HG03558 (cell line): ENCODE results near the gene TBC1D32.
"Not testable (repeated sequence)": the region's sequence is repeated elsewhere in the genome, so short reads cannot be mapped to it uniquely, and the experiment has no call there.

ENCODE experiments used
- ATAC-seq: cut with Tn5 transposase; IDR thresholded peaks from one replicate; pipeline ENCODE4 v1.9.1; 2021; ENCODE audit warnings: moderate number of reproducible peaks; ENCODE audit not compliant: unreplicated experiment; ENCODE audit errors: extremely low read depth

Gene TBC1D32

GRCh38 chr6:121142093-121142492 lies 192.2 kb downstream of the TBC1D32 start:
- no peak for ATAC-seq

DNA sequence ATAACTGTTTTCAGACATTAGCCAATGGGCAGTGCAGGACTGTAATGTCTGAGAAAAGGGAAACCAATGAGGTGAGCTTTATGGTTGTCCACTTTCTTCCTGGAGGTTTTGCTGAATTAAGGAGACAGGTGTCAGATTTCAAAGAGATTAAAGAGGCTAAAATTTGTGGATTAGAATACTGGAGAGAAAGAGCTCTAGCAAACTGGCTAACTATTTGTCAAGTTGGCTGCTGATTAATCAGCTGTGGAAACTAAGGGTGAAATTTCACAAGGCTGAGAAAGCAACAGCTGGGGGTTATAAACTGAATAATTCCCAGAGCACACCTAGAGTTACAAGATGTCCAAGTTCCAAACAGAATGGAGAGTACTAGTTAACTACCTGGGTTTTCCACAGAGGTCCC lies 198.9 kb downstream of the TBC1D32 start:
- no peak for ATAC-seq

DNA sequence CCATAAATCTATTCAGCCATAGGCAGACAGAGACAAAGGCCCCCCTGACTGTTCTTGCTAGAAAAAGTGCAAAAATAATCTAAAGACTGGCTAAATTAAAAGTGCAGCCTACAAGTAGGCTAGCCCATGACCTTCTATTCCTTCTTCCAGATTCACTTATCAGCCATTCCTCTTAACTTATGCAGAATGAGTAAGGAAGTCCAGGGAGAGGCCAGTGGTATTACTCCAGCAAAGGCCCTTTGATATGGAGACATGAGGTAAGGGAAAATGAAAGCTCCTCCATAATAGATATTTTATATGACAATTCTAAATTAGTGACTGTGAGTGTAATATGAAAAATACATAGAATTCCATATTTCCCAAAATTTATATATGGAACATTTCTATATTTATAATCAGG lies 199.4 kb downstream of the TBC1D32 start:
- no peak for ATAC-seq

DNA sequence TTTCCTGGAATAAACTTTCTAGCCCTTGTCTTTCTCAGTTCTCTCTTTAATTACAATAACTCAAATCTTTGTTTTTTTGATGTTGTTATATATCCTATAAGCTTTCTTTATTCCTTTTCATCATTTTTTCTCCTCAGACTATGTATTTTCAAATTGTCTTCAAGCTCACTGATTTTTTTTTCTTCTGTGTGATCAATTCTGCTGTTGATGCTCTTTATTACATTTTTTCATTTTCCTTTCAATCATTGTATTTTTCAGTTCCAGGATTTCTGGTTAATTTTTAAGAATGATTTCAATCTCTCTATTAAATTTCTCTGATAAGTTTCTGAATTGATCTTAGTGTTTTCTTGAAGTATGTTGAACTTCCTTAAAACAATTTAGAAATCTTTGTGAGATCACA lies 209.7 kb downstream of the TBC1D32 start:
- ATAC-seq, result no peak

GRCh38 chr6:121112356-121112755 lies 221.9 kb downstream of the TBC1D32 start:
- no peak for ATAC-seq

GRCh38 chr6:121110733-121111132 lies 223.5 kb downstream of the TBC1D32 start:
- no peak for ATAC-seq

DNA sequence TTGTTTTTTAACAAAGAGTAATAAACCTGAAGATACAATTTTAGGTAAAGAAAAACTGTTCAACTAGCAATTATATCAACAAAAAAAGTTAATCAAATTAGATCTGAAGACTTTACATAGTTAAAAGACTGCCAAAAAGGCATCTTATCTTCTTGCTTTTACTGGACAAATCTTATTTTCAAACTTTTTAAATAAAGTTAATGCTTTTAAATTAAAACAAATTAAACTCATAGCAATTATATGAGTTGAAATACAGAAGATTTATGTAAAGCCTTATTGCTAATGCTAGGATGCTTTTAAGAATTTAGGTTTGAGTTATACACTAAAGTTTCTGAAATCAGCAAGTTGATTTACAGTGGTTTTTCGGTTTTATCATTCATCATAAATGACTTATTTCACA lies 227.3 kb downstream of the TBC1D32 start:
- ATAC-seq, result no peak

DNA sequence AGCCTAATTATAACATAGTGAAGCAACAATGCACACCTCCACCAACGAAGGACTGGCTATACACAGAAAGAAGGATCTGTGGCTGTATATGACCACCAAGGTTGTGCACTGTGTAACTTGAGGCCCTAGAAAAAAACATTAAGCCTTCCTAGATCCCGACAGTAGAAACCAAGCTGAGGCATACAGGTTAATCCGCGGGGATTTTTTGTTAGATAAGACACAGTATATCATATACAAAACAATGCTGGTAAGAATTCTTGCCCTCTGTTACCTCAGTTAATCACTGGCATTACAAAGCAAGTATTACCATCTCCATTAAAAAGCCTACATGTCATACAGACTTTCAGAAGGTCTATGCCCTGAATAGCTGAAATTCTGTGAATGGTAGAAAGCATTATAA lies 228.8 kb downstream of the TBC1D32 start:
- no peak for ATAC-seq

DNA sequence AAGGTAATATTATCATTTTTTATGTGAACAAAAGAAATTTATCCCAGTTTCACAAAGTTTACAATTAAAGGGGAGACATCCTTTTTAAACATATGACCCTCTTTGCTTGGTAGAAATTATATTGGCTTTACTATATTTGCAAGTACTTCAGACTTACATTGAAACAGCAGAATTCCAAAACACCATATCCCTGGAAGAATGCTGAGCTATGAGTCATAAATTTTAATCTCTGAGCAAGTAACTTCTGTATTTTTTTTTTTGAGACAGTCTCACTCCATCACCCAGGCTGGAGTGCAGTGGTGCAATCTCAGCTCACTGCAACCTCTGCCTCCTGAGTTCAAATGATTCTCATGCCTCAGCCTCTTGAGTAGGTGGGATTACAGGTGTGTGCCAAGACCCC lies 240.4 kb downstream of the TBC1D32 start:
- ATAC-seq, result no peak

- no peak for ATAC-seq
Observed at GRCh38 chr6:121090492-121090891, 243.8 kb downstream of the TBC1D32 start.

- ATAC-seq, result no peak
Observed at GRCh38 chr6:121086876-121087275, 247.4 kb downstream of the TBC1D32 start.

DNA sequence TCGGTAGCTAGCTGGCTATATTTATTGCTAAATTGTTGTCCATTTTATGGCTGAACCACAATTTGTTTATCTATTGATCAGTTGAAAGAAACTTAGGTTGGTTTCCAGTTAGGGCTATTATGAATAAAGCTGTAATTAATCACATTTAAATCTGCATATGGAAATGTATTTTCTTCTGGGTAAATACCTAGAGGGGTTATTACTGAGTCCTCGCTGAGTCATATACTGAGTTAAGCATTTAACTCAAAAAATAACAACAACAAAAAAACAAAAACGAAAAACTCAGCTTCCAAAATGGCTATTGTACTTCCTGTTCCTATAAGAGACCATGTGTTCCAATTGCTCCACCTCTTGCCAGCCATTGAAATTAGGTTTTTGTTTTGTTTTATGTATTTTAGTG lies 258.2 kb downstream of the TBC1D32 start:
- ATAC-seq, result no peak

GRCh38 chr6:121068749-121069148 lies 265.5 kb downstream of the TBC1D32 start:
- ATAC-seq, result not testable (repeated sequence)

GRCh38 chr6:121067381-121067780 lies 266.9 kb downstream of the TBC1D32 start:
- no peak for ATAC-seq

GRCh38 chr6:121064345-121064744 lies 269.9 kb downstream of the TBC1D32 start:
- no peak for ATAC-seq

DNA sequence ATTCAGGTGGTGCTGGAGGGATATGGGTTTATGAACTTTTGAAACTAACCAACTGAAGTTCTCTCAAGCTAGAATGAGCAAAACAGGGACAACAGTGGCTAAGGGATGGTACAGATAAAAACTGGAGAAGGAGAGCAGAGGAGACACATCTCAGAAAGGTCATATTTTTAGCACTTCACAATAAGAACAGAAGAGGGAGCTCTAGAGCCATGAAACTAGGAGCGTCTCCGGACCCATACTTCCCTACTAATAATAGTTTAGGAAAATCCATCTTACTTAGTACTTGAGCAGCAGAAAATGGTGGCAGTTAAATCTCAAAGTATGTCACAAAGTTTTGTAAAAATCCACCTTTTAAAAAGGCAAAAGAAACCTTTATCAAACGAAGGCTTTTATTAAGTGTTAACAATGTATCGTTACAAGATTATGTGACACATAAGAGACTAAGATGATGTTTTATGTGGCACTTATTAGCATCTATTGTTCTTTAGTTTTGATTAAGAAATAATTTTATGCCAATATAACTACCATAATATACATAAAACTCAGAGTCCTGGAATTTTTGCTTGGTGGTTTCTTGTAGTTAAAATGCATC lies 278.6 kb downstream of the TBC1D32 start:
- ATAC-seq, result peak; percentile 45

- not testable (repeated sequence) for ATAC-seq
Observed at GRCh38 chr6:121048593-121048992, 285.7 kb downstream of the TBC1D32 start.

- ATAC-seq, result not testable (repeated sequence)
Observed at GRCh38 chr6:121044905-121045304, 289.4 kb downstream of the TBC1D32 start.

- not testable (repeated sequence) for ATAC-seq
Observed at GRCh38 chr6:121043706-121044105, 290.6 kb downstream of the TBC1D32 start.

DNA sequence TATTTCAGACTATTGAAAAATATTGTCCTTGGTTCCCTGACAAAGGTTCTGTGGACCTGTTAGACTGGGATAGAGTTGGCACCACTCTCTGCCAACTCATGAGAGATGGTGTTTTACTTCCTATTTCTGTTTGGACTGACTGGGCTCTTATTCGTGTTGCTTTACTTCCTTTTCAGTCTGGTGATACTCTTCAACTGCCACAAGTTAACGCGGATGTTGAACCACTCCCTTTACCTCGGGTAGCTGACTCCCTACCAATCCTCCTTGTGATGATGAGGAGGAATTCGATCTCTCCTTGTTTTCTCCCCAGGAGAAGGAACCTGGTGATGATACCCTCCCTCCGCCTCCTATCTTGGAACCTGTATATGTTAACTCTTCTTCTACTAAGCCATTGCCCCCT lies 291.1 kb downstream of the TBC1D32 start:
- not testable (repeated sequence) for ATAC-seq

GRCh38 chr6:121042766-121043165 lies 291.5 kb downstream of the TBC1D32 start:
- no peak for ATAC-seq

- no peak for ATAC-seq
Observed at GRCh38 chr6:121040831-121041230, 293.4 kb downstream of the TBC1D32 start.

DNA sequence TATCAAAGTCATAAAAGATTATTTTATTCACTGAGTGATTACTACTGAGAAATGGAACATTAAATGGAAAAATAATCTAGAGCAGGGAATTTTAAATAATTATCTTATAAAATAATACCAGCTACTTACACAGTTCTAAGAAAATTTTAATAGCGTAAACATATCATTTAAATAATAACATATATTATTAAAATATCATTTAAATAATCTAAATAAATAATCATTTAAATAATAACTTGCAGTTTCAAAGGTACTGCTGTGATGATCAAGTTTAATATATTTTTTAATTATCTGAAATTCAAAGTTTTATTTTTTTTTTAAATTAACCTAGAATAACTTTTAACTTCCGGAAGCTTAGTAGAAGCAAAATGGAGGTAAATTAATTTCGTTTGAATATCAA lies 301.2 kb downstream of the TBC1D32 start:
- ATAC-seq, result no peak
